ENCODE results near the gene NPLOC4.
"Not testable (repeated sequence)": the region's sequence is repeated elsewhere in the genome, so short reads cannot be mapped to it uniquely, and the experiment has no call there.

NPLOC4 gene

DNA sequence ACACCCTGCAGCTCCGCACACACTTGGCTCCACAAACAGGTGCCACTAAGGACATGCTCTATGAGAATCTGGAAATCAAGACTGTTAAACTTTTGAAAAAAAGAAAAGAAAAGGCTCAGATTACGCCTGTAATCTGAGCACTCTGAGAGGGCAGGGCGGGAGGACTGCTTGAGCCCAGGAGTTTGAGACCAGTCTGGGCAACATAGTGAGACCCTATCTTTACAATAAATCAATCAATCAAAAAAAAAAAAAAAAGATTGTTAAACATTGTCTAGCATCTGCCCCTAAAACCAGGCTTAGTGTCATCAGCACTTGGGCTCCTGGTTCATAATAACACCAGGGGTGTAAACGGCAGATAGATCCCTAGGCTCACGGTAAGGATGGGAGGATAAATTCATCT is 47.3 kb downstream of the NPLOC4 start:
- DNase-seq (ENCODE audit: extremely low read depth in 1 of 2, low read depth in 1 of 2): no peak

DNA sequence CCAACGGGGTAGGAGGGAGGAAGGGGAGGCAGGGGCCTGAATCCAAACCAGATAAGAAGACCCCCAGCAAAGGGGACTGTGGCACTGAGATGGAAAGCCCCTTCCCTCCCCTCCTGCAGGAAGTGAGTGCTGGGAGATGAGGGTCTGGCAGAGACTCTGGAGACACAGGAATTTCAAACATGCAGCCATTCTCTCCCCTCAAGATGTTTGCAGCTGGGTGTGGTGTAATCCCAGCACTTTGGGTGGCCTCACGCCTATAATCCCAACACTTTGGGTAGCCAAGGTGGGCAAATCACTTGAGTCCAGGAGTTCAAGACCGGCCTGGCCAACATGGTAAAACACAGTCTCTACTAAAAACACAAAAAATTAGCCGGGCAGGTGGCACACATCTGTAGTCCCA is 50.8 kb downstream of the NPLOC4 start:
- no peak for DNase-seq (ENCODE audit: extremely low read depth in 1 of 2, low read depth in 1 of 2)

DNA sequence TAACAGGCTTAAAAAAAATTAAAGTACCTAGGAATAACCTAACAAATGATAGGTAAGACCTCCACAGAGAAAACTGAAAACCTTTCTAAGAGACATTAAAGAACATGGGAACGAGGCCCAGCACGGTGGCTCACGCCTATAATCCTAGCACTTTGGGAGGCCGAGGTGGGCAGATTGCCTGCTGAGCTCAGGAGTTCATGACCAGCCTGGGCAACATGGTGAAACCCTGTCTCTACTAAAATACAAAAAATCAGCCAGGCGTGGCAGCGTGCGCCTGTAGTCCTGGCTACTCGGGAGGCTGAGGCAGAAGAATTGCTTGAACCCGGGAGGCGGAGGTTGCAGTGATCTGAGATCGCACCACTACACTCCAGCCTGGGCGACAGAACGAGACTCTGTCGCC is 52.1 kb downstream of the NPLOC4 start:
- not testable (repeated sequence) for DNase-seq (ENCODE audit: extremely low read depth in 1 of 2, low read depth in 1 of 2)

DNA sequence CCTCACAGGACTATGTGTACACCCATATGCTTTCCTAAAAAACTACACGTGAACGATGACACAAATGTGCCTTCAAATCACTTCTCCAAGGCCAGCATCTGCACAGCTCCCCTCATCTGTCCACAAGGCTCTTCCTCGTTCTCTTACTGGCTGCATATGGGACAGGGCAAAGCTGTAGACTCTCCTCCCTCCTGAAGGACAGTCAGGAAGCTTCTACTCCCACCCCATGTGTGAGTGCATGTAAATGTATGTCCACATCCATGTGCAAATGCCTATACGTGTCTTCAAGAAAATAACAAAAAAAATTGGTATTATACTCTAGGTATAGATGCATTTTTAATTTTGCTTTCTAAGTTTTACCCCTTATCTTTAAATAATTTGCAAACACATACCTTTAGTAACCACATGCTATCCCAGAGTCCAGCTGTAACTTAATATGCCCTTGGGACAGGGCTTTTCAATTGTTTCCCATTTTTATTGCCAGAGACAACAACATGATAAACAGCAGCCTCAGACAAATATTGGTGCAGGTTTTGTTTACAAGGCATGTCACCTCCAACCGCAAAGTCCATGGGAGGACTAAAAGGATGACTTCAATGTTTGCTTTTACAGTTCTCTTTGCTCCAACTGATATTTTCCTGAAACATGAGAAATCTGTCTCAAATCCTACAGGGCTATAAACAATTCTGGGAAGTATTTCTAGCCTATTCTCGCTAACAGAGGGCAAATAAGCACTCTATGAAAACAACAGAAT is 53.1 kb downstream of the NPLOC4 start:
- no peak for DNase-seq (ENCODE audit: extremely low read depth in 1 of 2, low read depth in 1 of 2)

DNA sequence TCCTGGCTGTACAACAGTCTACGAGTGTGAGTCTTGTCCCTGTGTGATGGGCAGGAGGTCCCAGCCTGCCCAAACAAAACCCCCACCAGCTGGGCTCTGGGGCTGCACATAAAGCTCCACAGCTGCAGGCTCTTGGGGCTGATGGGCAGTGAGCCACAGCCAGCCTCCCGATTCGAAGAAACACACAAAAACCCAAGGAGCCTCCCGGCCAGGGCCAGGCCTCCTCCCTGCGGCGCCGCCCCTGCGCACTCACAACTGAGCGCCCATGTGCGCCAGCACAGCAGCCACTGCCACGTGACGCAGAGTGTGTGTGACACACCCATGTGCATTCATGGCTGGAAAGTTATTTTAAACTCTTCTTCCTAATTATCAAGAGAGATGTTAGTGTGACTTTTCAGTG is 54.2 kb downstream of the NPLOC4 start:
- no peak for DNase-seq (ENCODE audit: extremely low read depth in 1 of 2, low read depth in 1 of 2)

DNA sequence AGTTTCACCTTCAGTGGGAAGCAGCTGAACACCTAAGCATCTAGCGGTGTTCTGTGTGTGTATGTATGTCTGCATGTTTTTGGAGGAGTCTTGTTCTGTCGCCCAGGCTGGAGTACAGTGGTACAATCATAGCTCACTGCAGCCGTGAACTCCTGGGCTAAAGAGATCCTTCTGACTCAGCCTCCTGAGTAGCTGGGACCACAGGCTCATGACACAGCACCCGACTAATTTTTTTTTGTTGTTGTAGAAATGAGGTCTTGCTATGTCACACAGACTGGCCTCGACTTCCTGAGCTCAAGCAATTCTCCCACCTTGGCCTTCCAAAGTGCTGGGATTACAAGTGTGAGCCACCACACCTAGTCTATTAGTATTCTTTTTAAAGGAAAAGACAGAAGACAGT is 54.6 kb downstream of the NPLOC4 start:
- DNase-seq (ENCODE audit: extremely low read depth in 1 of 2, low read depth in 1 of 2): no peak

DNA sequence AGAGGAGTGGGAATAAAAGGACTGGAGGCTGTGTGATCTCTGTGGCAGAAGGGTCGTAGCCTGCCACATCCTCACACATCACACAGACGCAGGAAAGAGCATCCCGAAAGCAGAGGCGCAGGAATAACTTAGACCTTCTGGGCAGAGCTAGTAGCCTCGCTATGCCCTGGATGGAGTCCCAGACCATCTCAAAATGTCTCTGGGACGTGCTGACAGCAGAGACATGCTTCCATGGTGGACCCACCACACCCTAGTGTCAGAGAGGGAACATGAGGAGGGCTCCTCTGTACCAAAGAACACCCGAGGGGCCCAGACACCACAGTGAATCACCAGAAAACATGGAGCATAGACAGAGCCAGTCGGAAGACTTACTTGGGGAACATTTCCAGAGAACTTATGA is 55.2 kb downstream of the NPLOC4 start:
- DNase-seq (ENCODE audit: extremely low read depth in 1 of 2, low read depth in 1 of 2): no peak

DNA sequence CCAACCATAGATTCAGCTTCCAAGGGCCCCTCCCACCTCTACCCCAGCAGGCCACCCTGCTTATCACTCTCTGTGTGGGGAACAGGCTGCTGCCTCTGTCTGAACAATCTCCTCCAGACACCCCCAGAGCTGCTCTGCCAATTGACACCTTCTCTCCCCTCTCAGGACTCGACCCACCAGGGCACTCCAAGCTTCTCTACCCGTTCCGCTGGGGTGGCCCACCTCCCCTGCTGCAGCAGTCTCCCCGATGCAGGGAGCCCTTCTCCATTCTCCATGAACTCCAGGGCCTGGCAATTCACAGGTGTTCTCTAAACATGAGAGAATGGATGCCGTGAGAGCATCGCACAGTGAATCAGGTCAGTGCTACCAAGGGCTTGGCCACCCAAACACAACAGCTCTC is 56.4 kb downstream of the NPLOC4 start:
- DNase-seq (ENCODE audit: extremely low read depth in 1 of 2, low read depth in 1 of 2): no peak

DNA sequence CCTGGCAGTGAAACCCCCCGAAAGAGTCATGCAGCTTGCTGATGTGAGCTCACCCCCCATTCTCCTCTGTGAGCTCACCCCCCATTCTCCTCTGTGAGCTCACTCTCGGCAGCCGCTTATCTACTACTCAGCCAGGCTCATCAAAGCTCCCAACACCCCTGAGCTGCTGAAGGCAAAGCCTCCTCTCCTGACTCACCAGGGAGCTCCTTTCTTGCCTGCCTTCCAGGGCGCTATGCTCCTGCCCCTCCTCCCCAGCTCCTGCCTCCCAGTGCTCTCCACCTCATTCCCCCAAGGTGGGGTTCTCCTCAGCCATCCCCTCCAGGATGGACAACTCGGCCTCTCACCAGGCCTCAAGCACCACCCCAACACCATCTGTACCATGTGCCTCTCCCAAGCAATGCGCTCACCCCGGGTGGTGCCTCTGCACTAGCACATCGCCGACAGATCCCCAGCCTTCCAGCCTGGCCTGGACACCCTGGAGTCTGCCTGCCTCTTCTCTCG is 57.0 kb downstream of the NPLOC4 start:
- no peak for DNase-seq (ENCODE audit: extremely low read depth in 1 of 2, low read depth in 1 of 2)

DNA sequence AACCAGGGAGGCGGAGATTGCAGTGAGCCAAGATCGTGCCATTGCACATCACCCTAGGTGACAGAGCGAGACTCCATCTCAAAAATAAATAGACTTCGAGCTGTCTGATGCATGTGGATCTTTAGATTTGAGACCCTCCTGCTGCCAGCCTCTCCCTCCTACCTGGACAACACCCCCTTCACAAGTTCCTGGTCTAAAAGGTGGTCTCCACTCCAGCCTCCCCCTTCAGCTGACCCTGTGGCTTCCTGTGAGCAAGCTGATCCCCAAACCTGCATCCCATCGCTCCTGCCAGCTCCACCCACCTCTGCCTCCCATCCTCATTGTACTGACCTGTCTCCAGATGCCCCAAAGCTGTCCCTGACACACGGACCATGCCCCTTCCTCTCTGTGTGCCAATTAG is 57.6 kb downstream of the NPLOC4 start:
- DNase-seq (ENCODE audit: extremely low read depth in 1 of 2, low read depth in 1 of 2): no peak

DNA sequence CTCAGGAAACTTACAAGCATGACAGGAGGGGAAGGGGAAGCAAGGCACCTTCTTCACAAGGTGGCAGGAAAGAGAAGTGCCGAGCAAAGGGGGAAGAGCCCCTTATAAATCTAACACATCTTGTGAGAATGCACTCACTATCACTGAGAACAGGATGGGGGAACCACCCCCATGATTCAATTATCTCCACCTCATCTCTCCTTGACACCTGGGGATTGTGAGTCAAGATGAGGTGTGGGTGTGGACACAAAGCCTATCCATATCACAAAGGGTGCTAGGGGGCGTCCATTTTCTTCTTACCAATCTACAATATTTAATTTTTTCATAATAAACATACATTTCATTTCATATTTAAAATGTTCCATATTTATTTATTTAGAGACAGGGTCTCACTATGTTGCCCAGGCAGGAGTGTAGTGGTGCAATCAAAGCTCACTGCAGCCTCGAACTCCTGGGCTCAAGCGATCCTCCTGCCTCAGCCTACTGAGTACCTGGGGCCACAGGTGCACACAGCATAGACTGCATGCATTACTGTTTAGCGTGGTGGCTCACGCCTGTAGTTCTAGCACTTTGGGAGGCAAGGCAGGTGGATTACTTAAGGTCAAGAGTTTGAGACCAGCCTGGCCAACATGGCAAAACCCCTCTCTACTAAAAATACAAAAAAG is 58.2 kb downstream of the NPLOC4 start:
- no peak for DNase-seq (ENCODE audit: extremely low read depth in 1 of 2, low read depth in 1 of 2)

DNA sequence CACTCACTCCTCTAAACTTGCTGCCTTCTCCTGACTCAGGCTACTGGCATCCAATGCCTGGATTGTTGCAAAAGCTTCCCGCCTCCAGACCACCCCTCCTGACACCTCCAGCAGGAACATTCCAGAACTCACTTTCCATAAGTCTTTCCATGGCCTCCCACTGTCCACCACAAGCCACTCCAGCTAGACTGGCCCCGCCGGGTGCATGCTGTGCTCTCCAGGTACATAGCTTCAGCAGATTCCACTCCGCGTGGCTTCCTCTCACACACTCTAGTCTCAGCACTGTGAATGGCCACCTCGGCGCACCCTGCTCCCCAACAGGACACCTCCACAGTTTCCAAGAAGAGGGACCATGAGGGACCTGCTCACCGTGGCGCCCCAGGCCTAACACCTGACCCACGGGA is 58.9 kb downstream of the NPLOC4 start:
- no peak for DNase-seq (ENCODE audit: extremely low read depth in 1 of 2, low read depth in 1 of 2)

DNA sequence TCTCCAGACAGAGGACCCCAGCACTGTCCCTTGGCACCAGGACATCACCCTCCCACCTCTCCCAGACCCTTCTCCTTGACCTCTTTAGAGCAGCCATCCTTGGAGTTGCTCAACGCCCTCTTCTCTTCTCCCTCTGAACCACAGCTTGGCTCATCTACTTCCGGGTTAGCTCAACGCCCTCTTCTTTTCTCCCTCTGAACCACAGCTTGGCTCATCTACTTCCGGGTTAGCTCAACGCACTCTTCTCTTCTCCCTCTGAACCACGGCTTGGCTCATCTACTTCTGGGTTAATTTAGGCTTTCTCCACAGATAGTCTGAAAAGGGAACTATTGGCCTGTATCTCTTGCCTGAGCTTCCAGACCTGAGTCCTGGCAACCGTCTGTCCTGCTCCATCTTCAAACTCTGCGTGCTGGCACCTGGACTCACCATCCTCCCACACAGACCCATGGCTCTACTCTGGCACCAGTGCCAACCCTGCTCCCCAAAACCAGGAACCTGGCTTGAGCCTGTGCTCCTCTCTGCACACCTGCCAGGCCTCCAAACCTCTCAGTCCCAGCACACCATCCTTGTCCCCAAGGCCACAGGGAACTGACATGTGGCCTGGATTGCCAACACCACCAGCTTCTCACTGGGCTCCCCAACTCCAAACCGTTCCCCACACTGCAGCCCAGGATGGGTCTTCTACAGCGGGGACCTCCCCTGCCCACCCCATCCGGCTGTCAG is 59.5 kb downstream of the NPLOC4 start:
- no peak for DNase-seq (ENCODE audit: extremely low read depth in 1 of 2, low read depth in 1 of 2)

DNA sequence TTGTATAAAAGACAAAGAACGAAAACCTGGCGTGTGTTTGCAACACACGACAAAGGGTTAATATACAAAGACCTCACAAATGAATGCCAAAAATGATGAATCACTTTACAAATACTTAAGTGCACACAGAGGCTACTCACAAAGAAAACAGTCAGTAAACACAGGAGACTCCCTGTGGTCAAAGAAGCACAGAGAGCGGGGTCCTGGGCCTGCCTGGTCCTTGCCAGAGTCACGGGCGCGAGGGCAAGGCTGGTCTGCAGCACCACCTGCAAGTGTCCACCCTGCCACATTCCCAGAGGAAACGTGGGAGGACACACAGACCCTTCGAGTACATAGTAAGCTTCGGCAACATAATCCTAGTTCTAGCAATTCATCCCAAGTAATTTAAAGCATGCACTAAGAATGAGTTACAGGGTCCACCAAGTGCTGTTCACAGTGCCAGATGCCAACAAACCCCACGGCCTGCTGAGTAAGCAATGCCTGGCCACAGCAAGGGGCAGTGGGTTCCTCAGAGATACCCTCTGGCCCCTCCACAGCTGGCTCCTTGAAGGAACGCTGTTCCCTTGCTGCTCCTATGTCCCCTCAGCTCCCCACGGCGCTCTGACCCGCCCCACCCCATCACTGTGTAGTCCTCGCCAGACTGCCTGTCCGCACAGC is 60.2 kb downstream of the NPLOC4 start:
- DNase-seq (ENCODE audit: extremely low read depth in 1 of 2, low read depth in 1 of 2): no peak

DNA sequence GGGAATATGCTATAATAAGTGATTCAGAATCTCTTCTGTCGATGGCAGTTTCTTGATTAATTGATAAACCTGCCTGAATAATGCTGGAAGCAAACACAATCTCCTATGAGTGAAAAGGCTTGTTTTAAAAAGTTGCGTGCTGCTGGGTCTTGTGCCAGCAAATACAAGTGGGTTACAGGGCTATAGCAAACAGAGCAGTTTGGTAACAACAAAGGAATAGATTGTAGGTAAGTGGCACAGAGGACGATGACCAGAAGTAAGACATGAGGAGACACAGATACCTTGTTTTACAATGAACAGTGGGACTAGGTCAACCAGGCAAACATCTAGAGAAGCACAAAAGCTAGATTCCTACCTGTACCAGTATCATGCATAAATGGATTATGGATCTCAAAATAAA is 61.1 kb downstream of the NPLOC4 start:
- no peak for DNase-seq (ENCODE audit: extremely low read depth in 1 of 2, low read depth in 1 of 2)

DNA sequence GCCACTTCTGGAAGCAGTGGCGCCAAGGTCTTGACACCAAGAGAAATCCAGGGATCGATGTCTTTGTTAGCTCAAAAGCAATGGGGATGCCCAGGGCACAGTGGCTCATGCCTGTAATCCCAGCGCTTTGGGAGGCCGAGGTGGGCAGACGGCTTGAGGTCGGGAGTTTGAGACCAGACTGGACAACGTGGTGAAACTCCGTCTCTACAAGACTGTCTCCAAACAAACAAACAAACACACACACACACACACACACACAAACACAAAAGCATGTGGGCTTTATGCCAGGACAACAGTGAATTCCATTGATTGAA is 62.3 kb downstream of the NPLOC4 start:
- no peak for DNase-seq (ENCODE audit: extremely low read depth in 1 of 2, low read depth in 1 of 2)

DNA sequence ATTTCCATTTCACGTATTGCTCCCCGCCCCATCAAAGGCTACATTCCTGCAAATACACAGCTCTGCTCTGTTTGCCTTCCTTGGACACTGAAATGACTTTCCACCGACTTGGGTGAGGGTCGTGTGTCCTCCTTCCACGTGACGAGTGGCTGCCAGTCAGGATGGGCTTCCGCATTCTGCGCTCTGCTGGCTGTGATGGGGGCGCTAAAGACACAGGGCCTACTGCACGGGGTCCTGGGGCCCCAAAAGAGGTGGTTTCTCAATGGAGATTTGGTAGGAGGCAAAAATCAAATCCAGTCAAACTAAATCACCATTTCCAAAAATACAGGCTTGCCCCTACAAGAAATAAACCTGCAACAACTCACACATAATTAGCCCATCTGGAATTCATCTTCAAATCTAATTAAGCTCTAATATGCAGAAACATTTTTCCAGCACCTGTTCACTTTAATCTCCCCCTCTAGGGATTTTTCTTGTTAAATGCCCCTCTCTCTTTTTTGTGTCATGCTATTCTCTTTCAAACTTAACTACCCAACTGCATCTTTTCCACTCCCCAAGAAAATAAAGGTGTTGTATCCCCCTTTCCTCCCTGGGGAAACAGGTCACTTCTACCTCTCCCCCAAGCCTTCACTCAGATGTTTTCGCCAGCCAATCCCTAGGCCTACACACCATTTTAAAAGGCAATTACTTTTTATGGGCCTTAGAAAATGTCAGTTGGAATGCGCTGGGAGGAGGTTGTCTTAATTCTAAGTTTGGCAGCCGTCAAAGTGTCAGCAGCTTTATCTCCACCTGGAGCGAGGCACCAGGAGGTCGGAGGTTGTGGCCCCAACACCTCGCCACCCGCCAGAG is 62.9 kb downstream of the NPLOC4 start:
- no peak for DNase-seq (ENCODE audit: extremely low read depth in 1 of 2, low read depth in 1 of 2)

DNA sequence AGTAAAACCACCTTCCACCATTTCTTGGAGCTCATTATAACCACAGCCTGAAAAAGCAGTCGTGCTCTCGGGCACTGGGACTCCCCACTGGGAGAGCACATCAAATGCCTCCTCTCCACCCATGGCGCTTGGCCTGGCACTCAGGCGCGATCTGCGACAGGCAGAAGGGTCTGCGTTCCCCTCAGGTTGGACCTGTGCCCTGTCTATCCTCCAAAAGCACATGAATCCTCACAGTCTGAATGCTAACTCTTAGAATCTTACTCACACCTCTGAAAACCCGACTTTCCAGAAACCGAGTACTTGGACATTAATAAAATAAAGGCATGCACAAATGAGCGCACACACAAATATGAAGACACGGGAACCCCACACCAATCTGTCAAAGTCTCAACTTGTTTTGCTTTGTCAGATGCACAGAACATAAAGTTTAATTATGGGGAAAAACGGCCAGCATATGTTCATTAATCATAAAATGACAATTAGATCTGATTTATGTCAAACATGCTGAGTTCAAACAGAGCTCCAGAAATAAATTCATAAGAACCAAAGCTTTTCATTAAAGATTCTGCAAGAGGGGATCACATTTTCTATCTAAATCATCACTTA is 64.2 kb downstream of the NPLOC4 start:
- no peak for DNase-seq (ENCODE audit: extremely low read depth in 1 of 2, low read depth in 1 of 2)

DNA sequence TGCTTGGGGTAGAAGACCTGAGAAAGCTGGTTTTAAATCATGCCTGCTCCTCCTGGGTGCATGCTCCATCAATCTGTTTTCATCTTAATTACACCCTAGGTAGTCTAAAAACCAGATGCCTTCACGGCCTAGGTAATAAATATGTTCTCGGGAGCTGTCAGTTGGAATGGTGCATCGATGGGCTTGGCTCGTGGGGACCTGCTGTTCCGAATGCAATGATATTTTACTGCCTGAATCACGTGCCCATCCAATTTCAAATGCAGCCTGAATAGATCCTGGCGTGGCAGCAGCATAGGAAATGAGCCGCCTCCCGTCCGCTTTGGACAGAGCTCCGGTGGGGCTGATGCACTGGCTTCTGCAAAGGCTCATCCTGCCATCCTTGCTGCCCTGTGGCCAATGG is 65.9 kb downstream of the NPLOC4 start:
- DNase-seq (ENCODE audit: extremely low read depth in 1 of 2, low read depth in 1 of 2): no peak

DNA sequence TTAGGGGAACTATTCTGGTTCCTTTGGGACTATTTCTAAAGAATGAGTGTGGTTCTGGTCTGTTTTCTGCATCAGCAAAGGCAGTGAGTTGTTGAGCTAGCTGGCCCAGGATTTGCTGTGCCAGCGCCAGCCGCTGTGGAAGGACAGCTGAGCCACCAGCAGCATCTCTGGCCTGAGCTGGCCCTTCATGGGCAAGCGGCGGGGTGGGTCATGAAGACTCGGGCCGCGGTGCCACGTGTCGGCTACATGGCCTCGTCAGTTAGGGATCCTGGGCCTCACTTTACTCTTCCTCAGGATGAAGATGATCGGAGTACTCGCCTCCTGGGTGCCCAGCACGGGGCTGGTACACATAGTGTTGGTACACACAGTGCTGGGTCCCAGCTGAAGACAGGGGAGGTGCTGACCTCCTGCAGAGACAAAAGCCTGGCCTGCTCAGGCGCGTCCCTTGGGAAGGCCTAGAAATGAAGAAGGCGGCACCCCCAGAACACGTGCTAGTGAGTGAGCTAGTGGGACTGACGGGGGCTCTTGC is 66.9 kb downstream of the NPLOC4 start:
- DNase-seq (ENCODE audit: extremely low read depth in 1 of 2, low read depth in 1 of 2): no peak
